Activated naive CD8-positive, alpha-beta T cell treated with anti-CD3 and anti-CD28 coated beads, Interleukin-2, amount 50 U/mL, for 24 hours (primary cell): ENCODE results near the gene CEACAM1.
A peak's percentile ranks its signal among the peaks of the same experiment; 100 is the strongest.
"Not testable (repeated sequence)": the region's sequence is repeated elsewhere in the genome, so short reads cannot be mapped to it uniquely, and the experiment has no call there.

Source experiments
- ATAC-seq: fragments of 150-1000 bp; cut with Tn5 transposase; one replicate; pipeline ENCODE4 v1.10.0; 2021
- DNase-seq: peaks from one replicate; pipeline ENCODE4 v3.0.0; 2021
- H3K27ac Mint-ChIP-seq: one replicate; pipeline ENCODE4 v1.8.0; 2021; ENCODE audit warnings: mild to moderate bottlenecking, mixed read lengths
- H3K27me3 Mint-ChIP-seq: one replicate; pipeline ENCODE4 v1.8.0; 2021; ENCODE audit warnings: mixed read lengths
- H3K36me3 Mint-ChIP-seq: one replicate; pipeline ENCODE4 v1.8.0; 2021; ENCODE audit warnings: low read depth, mixed read lengths
- H3K4me1 Mint-ChIP-seq: one replicate; pipeline ENCODE4 v1.8.0; 2021; ENCODE audit warnings: mixed read lengths
- H3K4me3 Mint-ChIP-seq: one replicate; pipeline ENCODE4 v1.8.0; 2021; ENCODE audit warnings: mild to moderate bottlenecking, moderate library complexity, mixed read lengths
- H3K9me3 Mint-ChIP-seq: one replicate; pipeline ENCODE4 v1.8.0; 2021; ENCODE audit warnings: mixed read lengths

CEACAM1 gene

GRCh38 chr19:42535276-42535675 is 7.0 kb upstream of the CEACAM1 start:
- H3K36me3 Mint-ChIP-seq, DNase-seq, H3K9me3 Mint-ChIP-seq, H3K27me3 Mint-ChIP-seq, ATAC-seq, H3K4me3 Mint-ChIP-seq, H3K27ac Mint-ChIP-seq, H3K4me1 Mint-ChIP-seq: not testable (repeated sequence)

- Mint-ChIP-seq H3K27ac (no peak overlapping the region), H3K4me1 (peaks cover 2% of the 10 kb centered on the region), H3K27me3 (no peaks in the 10 kb centered on the region), H3K4me3 (no peak overlapping the region), H3K9me3 (no peaks in the 10 kb centered on the region), H3K36me3 (no peaks in the 10 kb centered on the region)
- ATAC-seq, result no peak
- DNase-seq, result no peak
Observed at GRCh38 chr19:42534391-42534790, 6.1 kb upstream of the CEACAM1 start.

DNA sequence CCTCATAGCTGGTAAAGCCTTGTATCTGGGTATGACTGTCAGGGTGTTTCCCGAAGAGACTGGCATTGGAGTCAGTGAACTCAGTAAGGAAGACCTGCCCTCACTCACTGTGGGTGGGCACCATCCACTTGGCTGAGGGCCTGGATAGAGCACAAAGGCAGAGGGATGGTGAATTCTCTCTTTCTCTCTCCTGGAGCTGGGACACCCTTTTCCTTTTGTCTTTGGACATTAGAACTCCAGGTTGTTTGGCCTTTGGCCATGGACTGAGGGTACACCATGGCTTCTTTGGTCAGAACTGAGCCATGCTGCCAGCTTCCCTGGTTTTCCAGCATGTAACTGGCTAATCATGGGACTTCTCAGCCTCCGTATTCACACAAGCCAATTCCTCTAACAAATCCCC is 4.6 kb upstream of the CEACAM1 start:
- Mint-ChIP-seq H3K4me1 (peaks cover 17% of the 10 kb centered on the region), H3K27ac (no peak overlapping the region), H3K36me3 (no peaks in the 10 kb centered on the region), H3K27me3 (no peaks in the 10 kb centered on the region), H3K4me3 (no peak overlapping the region), H3K9me3 (no peaks in the 10 kb centered on the region)
- DNase-seq, result no peak
- no peak for ATAC-seq

GRCh38 chr19:42531313-42531712 is 3.0 kb upstream of the CEACAM1 start:
- no peaks in the 10 kb centered on the region for H3K27me3 Mint-ChIP-seq
- no peak overlapping the region for H3K27ac Mint-ChIP-seq
- H3K4me3 Mint-ChIP-seq, result no peak overlapping the region
- DNase-seq (no peak), ATAC-seq (no peak)
- peaks cover 22% of the 10 kb centered on the region for H3K4me1 Mint-ChIP-seq
- no peaks in the 10 kb centered on the region for H3K36me3 Mint-ChIP-seq
- no peaks in the 10 kb centered on the region for H3K9me3 Mint-ChIP-seq

- DNase-seq (peak; percentile 72), ATAC-seq (peak; percentile 70)
- H3K4me3 Mint-ChIP-seq, result peak overlapping the region; percentile 70
- peaks cover 25% of the 10 kb centered on the region for H3K4me1 Mint-ChIP-seq
- H3K9me3 Mint-ChIP-seq, result no peaks in the 10 kb centered on the region
- no peaks in the 10 kb centered on the region for H3K36me3 Mint-ChIP-seq
- H3K27ac Mint-ChIP-seq, result peak overlapping the region; percentile 68
- no peaks in the 10 kb centered on the region for H3K27me3 Mint-ChIP-seq
Observed at GRCh38 chr19:42529248-42529764, 1.0 kb upstream of the CEACAM1 start.

DNA sequence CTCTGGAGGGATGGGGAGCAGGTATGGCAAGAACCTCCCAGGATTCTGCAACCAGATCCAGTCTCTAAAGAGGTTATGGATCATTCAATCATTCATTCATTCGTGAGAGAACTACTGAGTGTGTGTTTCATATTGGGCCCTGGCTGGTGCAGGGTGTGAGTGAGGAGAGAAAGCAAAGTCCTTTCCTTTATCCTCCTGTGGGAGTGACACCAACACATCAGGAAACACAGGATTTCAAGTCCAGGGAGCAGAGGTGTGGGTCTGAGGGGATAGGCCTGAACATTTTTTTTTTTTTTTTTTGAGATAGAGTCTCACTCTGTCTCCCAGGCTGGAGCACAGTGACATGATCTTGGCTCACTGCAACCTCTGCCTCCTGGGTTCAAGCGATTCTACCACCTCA is 3.3 kb downstream of the CEACAM1 start:
- no peaks in the 10 kb centered on the region for H3K36me3 Mint-ChIP-seq
- DNase-seq, result no peak
- H3K4me1 Mint-ChIP-seq, result peaks cover 28% of the 10 kb centered on the region
- H3K27me3 Mint-ChIP-seq, result no peaks in the 10 kb centered on the region
- no peak overlapping the region for H3K27ac Mint-ChIP-seq
- no peaks in the 10 kb centered on the region for H3K9me3 Mint-ChIP-seq
- no peak for ATAC-seq
- no peak overlapping the region for H3K4me3 Mint-ChIP-seq

DNA sequence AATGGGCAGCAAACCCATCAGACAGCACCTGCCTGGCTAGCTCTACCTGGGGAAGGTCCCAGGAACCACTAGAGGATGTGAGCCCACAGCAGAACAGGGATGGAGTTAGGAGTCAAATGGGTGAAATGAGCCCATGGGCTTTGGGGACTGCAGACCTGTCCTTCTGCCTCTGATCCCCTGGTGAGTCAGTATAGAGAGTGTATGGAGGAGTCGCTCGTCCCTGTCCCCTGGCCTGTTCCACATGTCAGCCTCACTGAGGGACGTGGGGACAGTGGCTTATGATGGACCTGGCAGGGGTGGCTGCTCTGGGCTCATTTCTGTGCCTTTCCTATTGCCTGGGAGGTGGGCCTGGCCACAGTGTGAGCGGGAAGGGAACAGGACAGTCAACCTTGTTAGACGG is 4.0 kb downstream of the CEACAM1 start:
- Mint-ChIP-seq H3K27me3 (no peaks in the 10 kb centered on the region), H3K4me3 (no peak overlapping the region), H3K4me1 (peaks cover 25% of the 10 kb centered on the region)

GRCh38 chr19:42522262-42522661 is 6.0 kb downstream of the CEACAM1 start:
- not testable (repeated sequence) for H3K4me1 Mint-ChIP-seq, H3K27ac Mint-ChIP-seq, H3K27me3 Mint-ChIP-seq

More for the DNA sequence above, 4.0 kb downstream of the CEACAM1 start:
- DNase-seq, result no peak
- Mint-ChIP-seq H3K36me3 (no peaks in the 10 kb centered on the region), H3K27ac (no peak overlapping the region), H3K9me3 (no peaks in the 10 kb centered on the region)
- no peak for ATAC-seq

GRCh38 chr19:42521346-42522030 is 6.8 kb downstream of the CEACAM1 start:
- no peaks in the 10 kb centered on the region for H3K27me3 Mint-ChIP-seq
- no peak for DNase-seq
- no peak overlapping the region for H3K27ac Mint-ChIP-seq
- ATAC-seq, result no peak
- H3K4me1 Mint-ChIP-seq, result peaks cover 6% of the 10 kb centered on the region
- no peak overlapping the region for H3K4me3 Mint-ChIP-seq
- H3K9me3 Mint-ChIP-seq, result no peaks in the 10 kb centered on the region
- no peaks in the 10 kb centered on the region for H3K36me3 Mint-ChIP-seq

More at GRCh38 chr19:42522262-42522661, 6.0 kb downstream of the CEACAM1 start:
- not testable (repeated sequence) for DNase-seq, ATAC-seq, H3K36me3 Mint-ChIP-seq, H3K4me3 Mint-ChIP-seq, H3K9me3 Mint-ChIP-seq

- Mint-ChIP-seq H3K27me3 (no peaks in the 10 kb centered on the region), H3K4me3 (no peak overlapping the region), H3K27ac (no peak overlapping the region), H3K36me3 (no peaks in the 10 kb centered on the region), H3K4me1 (peaks cover 1% of the 10 kb centered on the region), H3K9me3 (no peaks in the 10 kb centered on the region)
- ATAC-seq (no peak), DNase-seq (no peak)
Observed at GRCh38 chr19:42519108-42519507, 9.2 kb downstream of the CEACAM1 start.

DNA sequence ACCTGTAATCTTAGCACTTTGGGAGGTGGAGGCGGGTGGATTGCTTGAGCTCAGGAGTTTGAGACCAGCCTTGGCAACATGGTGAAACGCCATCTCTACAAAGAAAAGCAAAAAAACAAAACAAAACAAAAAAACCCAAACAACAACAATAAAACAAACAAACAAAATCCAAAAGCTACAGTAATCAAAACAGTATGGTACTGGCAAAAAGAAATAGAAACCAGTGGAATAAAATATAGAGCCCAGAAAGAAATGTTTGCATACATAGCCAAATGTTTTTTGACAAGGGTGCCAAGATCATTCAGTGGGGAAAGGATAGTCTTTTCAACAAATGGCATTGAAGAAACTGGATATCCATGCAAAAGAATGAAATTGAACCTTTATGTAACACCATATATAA is 11.5 kb downstream of the CEACAM1 start:
- Mint-ChIP-seq H3K27me3 (no peaks in the 10 kb centered on the region), H3K27ac (no peak overlapping the region), H3K4me1 (peaks cover 19% of the 10 kb centered on the region), H3K4me3 (no peak overlapping the region), H3K9me3 (no peaks in the 10 kb centered on the region), H3K36me3 (no peaks in the 10 kb centered on the region)
- no peak for ATAC-seq
- DNase-seq, result no peak

DNA sequence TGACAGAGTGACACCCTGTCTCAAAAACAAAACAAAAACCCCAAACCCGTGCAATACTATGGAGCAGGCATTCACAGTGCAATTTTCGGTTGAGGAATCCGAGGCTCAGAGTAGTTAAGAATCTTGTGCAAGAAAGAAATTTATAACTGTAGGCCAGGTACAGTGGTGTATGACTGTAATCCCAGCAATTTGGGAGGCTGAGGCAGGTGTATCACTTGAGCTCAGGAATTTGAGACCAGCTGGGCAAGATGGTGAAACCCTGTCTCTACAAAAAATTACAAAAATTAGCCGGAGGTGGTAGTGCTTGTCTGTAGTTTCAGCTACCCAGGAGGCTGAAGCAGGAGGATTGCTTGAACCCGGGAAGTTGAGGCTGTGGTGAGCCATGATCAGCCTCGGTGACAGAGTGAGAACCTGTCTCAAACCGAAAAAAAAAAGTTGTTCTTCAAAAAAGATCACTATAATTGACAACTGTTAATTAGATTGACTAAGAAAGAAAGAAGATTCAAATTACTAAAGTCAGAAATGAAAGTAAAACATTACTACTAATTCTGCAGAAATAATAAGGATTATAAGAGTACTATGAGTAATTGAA is 12.9 kb downstream of the CEACAM1 start:
- no peak for ATAC-seq
- peaks cover 20% of the 10 kb centered on the region for H3K4me1 Mint-ChIP-seq
- peaks cover 4% of the 10 kb centered on the region for H3K36me3 Mint-ChIP-seq
- DNase-seq, result no peak
- no peaks in the 10 kb centered on the region for H3K27me3 Mint-ChIP-seq
- no peak overlapping the region for H3K4me3 Mint-ChIP-seq
- no peaks in the 10 kb centered on the region for H3K9me3 Mint-ChIP-seq
- H3K27ac Mint-ChIP-seq, result no peak overlapping the region

- Mint-ChIP-seq H3K27me3 (no peaks in the 10 kb centered on the region), H3K9me3 (no peaks in the 10 kb centered on the region), H3K4me1 (peaks cover 22% of the 10 kb centered on the region), H3K27ac (no peak overlapping the region), H3K36me3 (peaks cover 4% of the 10 kb centered on the region), H3K4me3 (no peak overlapping the region)
- ATAC-seq (no peak), DNase-seq (no peak)
Observed at GRCh38 chr19:42514449-42514848, 13.8 kb downstream of the CEACAM1 start.

DNA sequence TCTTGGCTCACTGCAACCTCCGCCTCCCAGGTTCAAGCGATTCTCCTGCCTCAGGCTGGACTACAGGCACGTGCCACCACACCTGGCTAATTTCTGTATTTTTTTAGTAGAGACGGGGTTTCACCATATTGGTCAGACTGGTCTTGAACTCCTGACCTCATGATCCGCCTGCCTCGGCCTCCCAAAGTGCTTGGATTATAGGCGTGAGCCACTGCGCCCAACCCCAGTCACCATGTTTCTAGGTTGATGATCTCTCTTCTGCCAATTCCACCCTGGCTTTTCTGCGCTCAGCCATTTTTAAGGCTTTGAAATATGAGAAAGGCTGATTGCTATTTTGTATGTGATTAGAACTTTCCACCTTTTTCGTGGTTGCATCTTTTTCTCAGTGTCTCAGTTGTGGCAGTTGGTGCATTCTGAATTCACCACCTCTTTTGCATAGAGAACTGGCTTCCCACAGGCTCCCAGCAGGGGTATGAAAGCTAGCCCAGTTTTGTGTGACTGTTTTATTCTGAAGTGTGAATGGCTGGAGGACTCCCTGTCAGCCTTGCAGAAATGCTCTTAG is 15.5 kb downstream of the CEACAM1 start:
- Mint-ChIP-seq H3K27me3 (no peaks in the 10 kb centered on the region), H3K27ac (peak overlapping the region; percentile 43), H3K4me1 (peaks cover 32% of the 10 kb centered on the region), H3K9me3 (no peaks in the 10 kb centered on the region), H3K4me3 (peak overlapping the region; percentile 30), H3K36me3 (peaks cover 4% of the 10 kb centered on the region)
- DNase-seq (peak; percentile 28), ATAC-seq (peak; percentile 95)

DNA sequence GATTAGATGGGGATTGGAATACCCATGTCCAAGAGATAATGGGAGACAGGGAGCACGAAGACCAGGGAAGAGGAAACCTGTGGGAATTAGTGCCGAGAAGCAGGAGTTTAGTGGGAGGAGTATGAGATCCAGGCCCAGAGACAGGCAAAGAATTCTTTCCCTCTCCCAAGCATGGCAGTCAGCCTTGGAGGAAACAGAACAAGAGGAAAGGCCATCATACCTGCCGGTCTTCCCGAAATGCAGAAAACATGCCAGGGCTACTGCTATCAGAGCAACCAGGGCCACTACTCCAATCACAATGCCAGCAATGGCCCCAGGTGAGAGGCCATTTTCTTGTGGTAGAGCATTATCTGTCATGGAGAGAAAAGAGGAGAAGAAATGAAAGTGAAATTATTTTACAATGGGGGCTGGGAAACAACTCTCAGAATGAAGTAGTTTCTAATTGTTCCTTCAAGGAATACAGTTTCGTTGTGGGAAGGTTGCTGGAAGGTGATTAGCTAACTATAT is 16.1 kb downstream of the CEACAM1 start:
- H3K36me3 Mint-ChIP-seq, result peaks cover 4% of the 10 kb centered on the region
- no peaks in the 10 kb centered on the region for H3K9me3 Mint-ChIP-seq
- peaks cover 32% of the 10 kb centered on the region for H3K4me1 Mint-ChIP-seq
- H3K27ac Mint-ChIP-seq, result peak overlapping the region; percentile 11
- DNase-seq (no peak), ATAC-seq (no peak)
- no peak overlapping the region for H3K4me3 Mint-ChIP-seq
- no peaks in the 10 kb centered on the region for H3K27me3 Mint-ChIP-seq
